SIG-M5 treated with dmso at 0.1 percent for 504 hours (cell line): ENCODE data around the gene HRH1.
"Not testable (repeated sequence)": the region's sequence is repeated elsewhere in the genome, so short reads cannot be mapped to it uniquely, and the experiment has no call there.

ENCODE experiments used
- DNase-seq: peaks from one replicate; lab custom pipeline; 2025; ENCODE audit not compliant: unreplicated experiment; lab: John Stamatoyannopoulos, UW

Gene HRH1

GRCh38 chr3:11168881-11169805 lies 14.8 kb downstream of the HRH1 start:
- no peak for DNase-seq

GRCh38 chr3:11170052-11170770 lies 15.9 kb downstream of the HRH1 start:
- no peak for DNase-seq

- DNase-seq = no peak
These were observed 17.9 kb downstream of the HRH1 start for GRCh38 chr3:11172096-11172690.

GRCh38 chr3:11173828-11174465 lies 19.7 kb downstream of the HRH1 start:
- DNase-seq = no peak

- DNase-seq = no peak
These were observed 24.1 kb downstream of the HRH1 start for GRCh38 chr3:11178421-11178820.

GRCh38 chr3:11184328-11184969 lies 30.2 kb downstream of the HRH1 start:
- DNase-seq = not testable (repeated sequence)

- DNase-seq = no peak
These were observed 30.9 kb downstream of the HRH1 start for GRCh38 chr3:11185144-11185543.

GRCh38 chr3:11185564-11186317 lies 31.4 kb downstream of the HRH1 start:
- DNase-seq = peak; percentile 36

GRCh38 chr3:11186318-11186692 lies 32.0 kb downstream of the HRH1 start:
- no peak for DNase-seq

- DNase-seq = no peak
These were observed 32.5 kb downstream of the HRH1 start for GRCh38 chr3:11186771-11187191.

- no peak for DNase-seq
These were observed 33.4 kb downstream of the HRH1 start for GRCh38 chr3:11187681-11188080.

GRCh38 chr3:11188231-11188630 lies 33.9 kb downstream of the HRH1 start:
- no peak for DNase-seq

- no peak for DNase-seq
These were observed 40.9 kb downstream of the HRH1 start for GRCh38 chr3:11195201-11195600.

- no peak for DNase-seq
These were observed 41.5 kb downstream of the HRH1 start for GRCh38 chr3:11195721-11196332.

- DNase-seq = no peak
These were observed 43.2 kb downstream of the HRH1 start for GRCh38 chr3:11197484-11197883.

- no peak for DNase-seq
These were observed 43.8 kb downstream of the HRH1 start for GRCh38 chr3:11198070-11198469.

GRCh38 chr3:11198495-11198894 lies 44.2 kb downstream of the HRH1 start:
- no peak for DNase-seq

GRCh38 chr3:11199902-11200845 lies 45.9 kb downstream of the HRH1 start:
- DNase-seq = no peak
